Endothelial cell of umbilical vein (primary cell): Measurements from ENCODE around the gene BEND3. TPM values are rescaled to one million over a fixed set of nuclear protein-coding genes. Genes with fewer than 3 reads are reported as not detected.

ENCODE experiments used
- BruUV-seq: library from RNA; stranded (reverse); fragments of 400-500 nt; replicated peaks from 2 replicates; lab custom pipeline; 2021; lab: Mats Ljungman, UMichigan
- CTCF ChIA-PET: fragments of 300-600, 350-600 bp; sonication (Branson Sonifier 250); formaldehyde crosslinking; loops from one replicate; lab custom pipeline; 2021; ENCODE audit warnings: antibody characterized with exemption, inconsistent platforms; lab: Charles Lee
- POLR2A ChIA-PET: fragments of 300-600, 350-600 bp; sonication (Branson Sonifier 250); formaldehyde crosslinking; loops from one replicate; lab custom pipeline; 2021; ENCODE audit warnings: antibody characterized with exemption, inconsistent platforms; lab: Charles Lee
- DNase-seq: peaks from one replicate; pipeline ENCODE4 v3.0.0-alpha.2; 2011; ENCODE audit warnings: low read depth, low spot score
- FAIRE-seq: peaks from 2 replicates; lab custom pipeline; 2011; peaks lifted over from hg19 to GRCh38; lab: Jason Lieb, UNC
- H2AFZ ChIP-seq: 2 replicates; pipeline ENCODE4 v1.6.0; 2012; ENCODE audit warnings: low read depth, low read length, control low read depth, inconsistent platforms
- H3K27ac ChIP-seq: 2 replicates; pipeline ENCODE4 v1.5.1; 2011; ENCODE audit warnings: low read depth, mild to moderate bottlenecking, control low read depth, low read length, moderate library complexity; ENCODE audit not compliant: insufficient read depth
- H3K27me3 ChIP-seq, 2 experiments: 2 replicates each; pipeline versions ENCODE4 v1.6.0 to v1.6.1; 2011; ENCODE audit warnings: low read length in 2 of 2, mixed read lengths in 1 of 2; ENCODE audit not compliant: control insufficient read depth in 2 of 2, insufficient read depth in 2 of 2
- H3K36me3 ChIP-seq, 2 experiments: 2 replicates in 1 of 2; 3 replicates in 1 of 2; pipeline ENCODE4 v1.5.1; 2011; ENCODE audit warnings: low read length in 2 of 2, mild to moderate bottlenecking in 1 of 2, moderate library complexity in 1 of 2; ENCODE audit not compliant: control insufficient read depth in 2 of 2, insufficient read depth in 2 of 2; ENCODE audit errors: extremely low read depth in 1 of 2
- H3K4me1 ChIP-seq: 3 replicates; pipeline ENCODE4 v1.5.1; 2011; ENCODE audit warnings: mild to moderate bottlenecking, low read length; ENCODE audit not compliant: control insufficient read depth, insufficient read depth; ENCODE audit errors: extremely low read depth
- H3K4me2 ChIP-seq: 2 replicates; pipeline ENCODE4 v1.6.1; 2011; ENCODE audit warnings: low read length, control low read depth, mixed read lengths; ENCODE audit not compliant: insufficient read depth
- H3K4me3 ChIP-seq, 3 experiments: fragments of 200-600 bp in 1 of 3; sonication (generic), shearing (Covaris generic) in 1 of 3; replicated peaks in 1 of 3; 2 replicates each; pipeline ENCODE4 v1.5.1; 2011 to 2016; ENCODE audit warnings: control low read depth in 3 of 3, low read length in 3 of 3, mild to moderate bottlenecking in 2 of 3, inconsistent platforms in 1 of 3, low read depth in 1 of 3, moderate library complexity in 1 of 3; ENCODE audit not compliant: insufficient read depth in 1 of 3
- H3K79me2 ChIP-seq: 2 replicates; pipeline ENCODE4 v1.6.0; 2012; ENCODE audit warnings: low read length, inconsistent platforms; ENCODE audit not compliant: control insufficient read depth, insufficient read depth
- H3K9ac ChIP-seq: replicated peaks from 2 replicates; pipeline ENCODE3; 2011; ENCODE audit warnings: low read length, control low read depth; ENCODE audit not compliant: insufficient read depth; ENCODE audit errors: extremely low read depth
- H3K9me1 ChIP-seq: replicated peaks from 3 replicates; pipeline ENCODE4 v1.6.0; 2011; ENCODE audit warnings: mild to moderate bottlenecking, low read length; ENCODE audit not compliant: control insufficient read depth, insufficient read depth; ENCODE audit errors: extremely low read depth
- H3K9me3 ChIP-seq: replicated peaks from 2 replicates; pipeline ENCODE4 v1.5.1; 2012; ENCODE audit warnings: low read length, inconsistent platforms; ENCODE audit not compliant: control insufficient read depth, insufficient read depth
- H4K20me1 ChIP-seq: replicated peaks from 2 replicates; pipeline ENCODE3; 2011; ENCODE audit warnings: mild to moderate bottlenecking, low read length; ENCODE audit not compliant: control insufficient read depth, insufficient read depth; ENCODE audit errors: extremely low read depth
- EZH2 ChIP-seq: IDR thresholded peaks from 2 replicates; pipeline ENCODE4 v1.6.1; 2012; ENCODE audit warnings: borderline replicate concordance, low read depth, mild to moderate bottlenecking, moderate library complexity, low read length, inconsistent platforms; ENCODE audit not compliant: severe bottlenecking
- FOS ChIP-seq: IDR thresholded peaks from 2 replicates; pipeline ENCODE4 v1.6.1; 2011; ENCODE audit warnings: mild to moderate bottlenecking, low read length, moderate library complexity, borderline replicate concordance; ENCODE audit not compliant: insufficient read depth
- GATA2 ChIP-seq: IDR thresholded peaks from 2 replicates; pipeline ENCODE4 v1.7.0; 2011; ENCODE audit warnings: low read depth, mild to moderate bottlenecking, moderate library complexity, mixed read lengths, low read length; ENCODE audit not compliant: insufficient read length, insufficient read depth
- JUN ChIP-seq: IDR thresholded peaks from 2 replicates; pipeline ENCODE4 v1.6.1; 2011; ENCODE audit warnings: borderline replicate concordance, low read depth; ENCODE audit not compliant: insufficient read length, insufficient read depth
- MYC ChIP-seq: IDR thresholded peaks from one replicate; pipeline ENCODE4 v1.6.1; 2011; ENCODE audit warnings: mild to moderate bottlenecking, low read depth, low read length
- POLR2A ChIP-seq: IDR thresholded peaks from 2 replicates; pipeline ENCODE4 v1.6.1; 2012; ENCODE audit warnings: low read depth, mild to moderate bottlenecking, control low read depth, low read length
- POLR2AphosphoS5 ChIP-seq: IDR thresholded peaks from 2 replicates; pipeline ENCODE4 v1.6.1; 2012; ENCODE audit warnings: low read depth, mild to moderate bottlenecking, control low read depth, low read length, moderate library complexity; ENCODE audit not compliant: insufficient read depth
- dilution Hi-C: fragments of 300-500 bp; cut with MboI; formaldehyde crosslinking; loops from one replicate; pipeline ENCODE4 v1.15.0; 2019; ENCODE audit warnings: low sequenced_read_pairs; ENCODE audit not compliant: extremely low pct_ligation_motif_present
- intact Hi-C: fragments of 100-400 bp; cut with micrococcal nuclease; formaldehyde crosslinking; loops from one replicate; pipeline ENCODE4 v1.10.0; 2022
- polyA plus RNA-seq, 4 experiments: library from polyadenylated mRNA; depleted of rRNA in 3 of 4; stranded (reverse) in 3 of 4; unstranded in 1 of 4; fragments of >200 nt; gene quantifications; 2 replicates each; pipeline versions ENCODE4 v1.2.1 to v1.2.3, GENCODE V29; 2011 to 2012; ENCODE audit warnings: missing spikeins in 1 of 4
- total RNA-seq: library from RNA; stranded (reverse); gene quantifications from 2 replicates; pipeline ENCODE4 v1.2.3, GENCODE V29; 2021
- TF ChIP-seq, protein P1 (sequence below): IDR thresholded peaks from 2 replicates; pipeline ENCODE4 v1.6.1; 2011; ENCODE audit not compliant: insufficient read depth, insufficient read length
- TF ChIP-seq, protein P2 (sequence below), 2 donors: IDR thresholded peaks; 1 replicate in 1 of 2; 2 replicates in 1 of 2; pipeline ENCODE4 v1.5.1; 2011; ENCODE audit warnings: low read length in 2 of 2, mild to moderate bottlenecking in 2 of 2, moderate library complexity in 2 of 2, control low read depth in 1 of 2, inconsistent platforms in 1 of 2, low read depth in 1 of 2; ENCODE audit not compliant: insufficient read depth in 1 of 2; ENCODE audit errors: extremely low read depth in 1 of 2

The BEND3 gene
- total and polyA plus RNA-seq, 2 donors (not counting 3 experiments of a cell fraction or from before 2014, with no cell fraction given): 1.6 to 4.8 TPM

DNA sequence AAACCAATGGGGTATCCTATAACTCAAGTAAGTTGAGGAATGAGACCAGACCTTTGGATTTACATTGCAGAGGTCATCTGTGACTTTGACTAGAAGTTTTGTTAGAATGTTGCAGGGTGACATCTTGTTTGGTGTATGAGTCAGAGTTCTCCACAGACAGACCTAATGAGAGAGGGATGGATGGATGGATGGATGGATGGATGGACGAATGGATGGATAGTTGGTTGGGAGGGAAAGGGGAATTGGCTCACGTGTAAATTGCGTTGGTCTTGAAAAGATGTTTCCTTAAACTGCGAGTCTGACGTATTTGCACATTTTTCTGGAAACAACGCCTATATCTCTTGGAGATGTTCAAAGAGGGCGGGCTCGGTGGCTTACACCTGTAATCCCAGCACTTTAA is 88.3 kb downstream of the BEND3 start:
- dilution Hi-C loops (no loop called here), intact Hi-C loops (loop anchor here (10.0 kb wide), 1 partner anchor 468 kb away; the partner anchor contains the start of gene SOBP)
- Histone ChIP-seq H3K27ac (no peak overlapping the region), H3K4me2 (no peak overlapping the region), H3K27me3 (no peaks in the 10 kb centered on the region), H3K36me3 (peaks cover 0 to 2% of the 10 kb centered on the region in 2 experiments), H4K20me1 (no peaks in the 10 kb centered on the region), H2AFZ (no peak overlapping the region), H3K79me2 (peaks cover 14% of the 10 kb centered on the region), H3K9me3 (no peaks in the 10 kb centered on the region), H3K4me1 (peaks cover 1% of the 10 kb centered on the region), H3K9me1 (no peaks in the 10 kb centered on the region), H3K9ac (no peak overlapping the region), H3K4me3 (no peak overlapping the region)
- POLR2A ChIA-PET: no interaction called here
- FAIRE-seq (no peak), DNase-seq (no peak)
- CTCF ChIA-PET: no interaction called here
- TF ChIP-seq JUN (no peak), POLR2A (no peak), MYC (no peak), GATA2 (no peak), EZH2 (no peak), POLR2AphosphoS5 (no peak), FOS (no peak)
- TF ChIP-seq, protein P1, sequence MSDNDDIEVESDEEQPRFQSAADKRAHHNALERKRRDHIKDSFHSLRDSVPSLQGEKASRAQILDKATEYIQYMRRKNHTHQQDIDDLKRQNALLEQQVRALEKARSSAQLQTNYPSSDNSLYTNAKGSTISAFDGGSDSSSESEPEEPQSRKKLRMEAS: no peak
- TF ChIP-seq, protein P2, sequence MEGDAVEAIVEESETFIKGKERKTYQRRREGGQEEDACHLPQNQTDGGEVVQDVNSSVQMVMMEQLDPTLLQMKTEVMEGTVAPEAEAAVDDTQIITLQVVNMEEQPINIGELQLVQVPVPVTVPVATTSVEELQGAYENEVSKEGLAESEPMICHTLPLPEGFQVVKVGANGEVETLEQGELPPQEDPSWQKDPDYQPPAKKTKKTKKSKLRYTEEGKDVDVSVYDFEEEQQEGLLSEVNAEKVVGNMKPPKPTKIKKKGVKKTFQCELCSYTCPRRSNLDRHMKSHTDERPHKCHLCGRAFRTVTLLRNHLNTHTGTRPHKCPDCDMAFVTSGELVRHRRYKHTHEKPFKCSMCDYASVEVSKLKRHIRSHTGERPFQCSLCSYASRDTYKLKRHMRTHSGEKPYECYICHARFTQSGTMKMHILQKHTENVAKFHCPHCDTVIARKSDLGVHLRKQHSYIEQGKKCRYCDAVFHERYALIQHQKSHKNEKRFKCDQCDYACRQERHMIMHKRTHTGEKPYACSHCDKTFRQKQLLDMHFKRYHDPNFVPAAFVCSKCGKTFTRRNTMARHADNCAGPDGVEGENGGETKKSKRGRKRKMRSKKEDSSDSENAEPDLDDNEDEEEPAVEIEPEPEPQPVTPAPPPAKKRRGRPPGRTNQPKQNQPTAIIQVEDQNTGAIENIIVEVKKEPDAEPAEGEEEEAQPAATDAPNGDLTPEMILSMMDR (IDR thresholded peaks at IDR 0.05; ENCODE audit: extremely low read depth in 1 of 2, insufficient read depth in 1 of 2, low read depth in 1 of 2, low read length in 2 of 2): no peak
- BruUV-seq: no TSS peak
